Measurements from ENCODE around the gene RNF167.

DNA sequence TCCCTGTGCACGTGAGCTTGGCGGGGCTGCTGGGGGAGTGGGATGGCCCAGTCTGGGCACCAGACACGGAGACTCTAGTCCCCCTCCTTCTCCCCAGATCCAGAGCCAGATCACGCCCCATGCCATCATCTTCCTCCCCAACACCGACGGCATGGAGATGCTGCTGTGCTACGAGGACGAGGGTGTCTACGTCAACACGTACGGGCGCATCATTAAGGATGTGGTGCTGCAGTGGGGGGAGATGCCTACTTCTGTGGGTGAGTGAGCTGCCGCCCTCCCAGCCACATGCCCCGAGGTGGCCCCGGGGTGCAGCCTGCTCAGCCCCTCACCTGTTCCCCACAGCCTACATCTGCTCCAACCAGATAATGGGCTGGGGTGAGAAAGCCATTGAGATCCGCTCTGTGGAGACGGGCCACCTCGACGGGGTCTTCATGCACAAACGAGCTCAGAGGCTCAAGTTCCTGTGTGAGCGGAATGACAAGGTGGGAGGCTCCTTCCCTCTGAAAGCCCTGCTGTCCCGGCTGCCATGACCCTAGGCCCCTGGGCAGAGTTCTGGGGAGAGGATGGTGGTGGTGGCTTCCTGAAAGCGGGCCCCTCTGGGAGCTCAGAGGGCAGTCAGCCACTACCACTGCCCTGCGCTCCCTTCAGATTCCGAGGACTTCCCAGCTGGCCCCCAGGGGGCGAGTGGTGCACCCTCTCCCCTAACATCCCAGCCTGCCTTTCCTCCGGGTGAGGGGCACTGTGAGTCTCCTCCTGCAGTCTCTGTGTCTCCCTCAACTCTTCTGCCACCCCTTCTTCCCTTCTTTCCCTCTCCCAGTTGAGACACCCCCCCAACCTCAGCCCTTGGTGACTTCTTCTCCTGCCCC, 43.5 kb upstream of the RNF167 start:
- no peak for TF ChIP-seq YY1 (IDR thresholded peaks at IDR 0.05; ENCODE audit: insufficient read depth, insufficient read length)
- TF ChIP-seq SUZ12 (IDR thresholded peaks at IDR 0.05; ENCODE audit: extremely low read depth, insufficient read depth, insufficient read length): no peak
- TF ChIP-seq ZNF274 (IDR thresholded peaks at IDR 0.05; ENCODE audit: low read depth, low read length): no peak
